Daoy (cell line): ENCODE results near the gene ANO4. TPM values are rescaled to one million over a fixed set of nuclear protein-coding genes. Genes with fewer than 3 reads are reported as not detected.

ENCODE experiments used
- DNase-seq: peaks from one replicate; pipeline ENCODE4 v3.0.0-alpha.2; 2015; ENCODE audit warnings: low read depth
- total RNA-seq: library from RNA; depleted of rRNA; stranded (reverse); fragments of >200 nt; shearing (Covaris generic); gene quantifications from 2 replicates; pipeline ENCODE4 v1.2.3, GENCODE V29; 2014; rRNA removed

Gene ANO4
- total RNA-seq = 3.4 and 5.9 TPM in 2 replicates

DNA sequence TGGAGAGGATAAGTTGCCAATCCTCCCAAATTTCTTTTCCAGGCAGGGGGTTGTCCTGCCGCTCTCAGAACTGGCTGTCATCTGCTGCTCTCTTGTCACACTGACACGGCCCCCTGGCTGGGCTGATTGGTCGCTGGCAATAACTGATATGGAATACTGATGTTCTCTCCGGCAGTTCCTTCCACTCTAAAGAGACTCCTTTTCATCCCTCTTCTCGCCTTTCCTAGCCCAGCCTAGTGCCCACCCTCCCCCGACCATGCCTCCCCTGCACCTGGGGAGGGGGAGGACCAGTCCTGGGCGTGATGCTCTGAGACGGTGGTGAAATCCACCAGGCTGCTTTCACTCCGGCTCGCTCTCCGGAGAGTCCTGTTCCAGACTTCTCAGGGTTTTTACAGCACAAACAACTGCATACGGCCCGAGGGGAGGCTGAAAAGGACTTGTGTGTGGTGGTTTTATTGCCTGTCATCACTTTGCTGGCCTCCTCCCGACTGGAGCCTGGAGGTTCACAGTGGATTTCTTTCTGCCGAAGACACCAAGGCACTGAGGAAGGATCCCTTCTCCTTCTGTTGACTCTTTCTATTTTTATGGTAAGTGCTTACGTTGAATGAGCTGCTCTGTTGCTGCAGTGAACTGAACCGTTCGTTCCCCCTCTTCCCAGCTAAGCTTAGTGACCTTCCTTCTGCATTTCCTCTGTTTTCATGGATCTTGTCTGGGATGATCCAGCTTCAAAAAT is at the start of gene ANO4:
Gene ANO4 (plus strand): TSS at position 336 of the 733 bp plus-strand sequence. CDS start 107,010 bp downstream, outside the sequence.
- peak; percentile 25 for DNase-seq

DNA sequence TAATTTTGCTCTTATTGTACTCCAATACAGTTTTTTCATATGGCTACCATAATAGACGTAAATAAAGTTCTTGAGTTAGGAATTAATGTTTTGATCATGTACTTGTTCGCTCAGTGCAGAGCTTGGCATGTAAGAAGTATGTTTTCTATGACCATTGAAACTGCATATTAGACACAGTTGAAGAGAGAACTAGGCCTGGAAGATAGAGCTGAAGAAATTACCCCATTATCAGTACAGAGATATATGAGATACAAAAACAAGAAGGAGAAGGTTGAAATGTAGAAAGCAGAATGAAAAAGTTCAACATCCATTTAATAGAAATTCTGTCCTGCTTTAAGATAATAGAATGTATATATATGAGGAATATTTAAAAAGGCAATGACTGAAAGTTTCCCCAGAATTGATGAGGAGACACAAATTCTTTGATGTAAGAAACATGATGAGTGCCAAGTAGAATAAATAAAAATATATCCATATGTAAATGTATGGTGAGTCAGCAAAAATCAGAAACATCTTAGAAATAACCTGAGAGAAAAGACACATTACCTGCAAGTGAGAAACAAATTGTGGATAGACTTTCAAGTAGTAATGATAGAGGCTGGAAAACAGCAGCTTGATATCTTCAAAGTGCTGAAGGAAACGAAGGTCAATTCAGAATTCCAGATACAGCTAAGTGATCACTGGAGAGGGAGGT is 49.1 kb upstream of the ANO4 start:
- no peak for DNase-seq

DNA sequence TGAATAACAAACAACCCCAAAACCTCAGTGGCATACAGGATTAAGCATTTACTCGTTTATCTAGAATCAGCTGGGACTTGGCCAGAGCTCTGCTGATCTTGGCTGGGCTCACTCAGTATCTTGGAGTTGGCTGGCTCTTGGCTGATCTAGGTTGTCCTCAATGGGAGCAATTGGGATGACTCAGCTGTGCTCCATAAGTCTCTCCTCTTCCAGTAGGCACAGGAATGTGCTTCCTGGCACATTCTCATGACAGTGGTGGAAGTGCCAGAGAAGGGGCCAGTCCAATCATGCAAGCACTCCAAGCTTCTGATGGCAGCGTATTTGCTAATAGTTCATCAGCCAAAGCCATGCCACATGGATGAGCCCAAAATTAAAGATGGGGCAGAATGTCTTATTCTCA is 41.7 kb upstream of the ANO4 start:
- DNase-seq = peak; percentile 5

DNA sequence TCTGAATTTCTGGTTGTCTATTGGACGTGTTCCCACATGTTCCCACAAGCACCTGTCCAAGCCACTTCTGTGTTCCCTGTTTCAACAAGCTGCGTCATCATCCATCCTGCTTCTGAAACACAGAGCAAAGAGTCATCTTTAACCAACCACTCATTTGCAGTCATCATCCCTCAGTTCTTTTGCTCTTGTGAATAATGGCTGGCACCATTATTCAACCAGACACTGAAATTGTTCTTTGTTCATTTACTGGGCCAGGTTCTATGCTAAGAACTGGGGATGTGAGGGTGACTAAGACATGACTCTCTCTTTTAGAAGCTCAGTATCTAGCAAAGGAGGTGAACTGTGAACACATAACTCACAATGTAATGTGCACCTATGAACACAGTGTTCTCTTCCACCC is 40.7 kb upstream of the ANO4 start:
- no peak for DNase-seq

DNA sequence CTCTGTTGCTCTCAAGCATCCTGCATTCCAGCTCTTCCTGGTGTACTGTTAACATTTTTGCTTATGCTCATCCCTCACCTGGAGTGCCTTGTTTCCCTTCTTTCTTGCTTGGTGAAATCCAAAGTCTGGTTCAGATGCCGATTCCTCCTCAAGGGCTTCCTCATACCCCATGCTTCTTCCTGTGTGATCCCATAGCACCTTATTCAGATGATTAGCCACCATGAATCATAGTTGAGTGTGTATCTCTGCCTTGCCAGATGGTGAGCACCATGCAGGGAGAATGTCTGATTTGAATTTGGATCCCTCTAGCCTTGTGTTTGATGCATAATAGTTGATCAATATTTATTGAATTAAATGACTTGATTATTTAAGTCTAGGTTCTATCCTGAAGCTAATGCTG is 39.4 kb upstream of the ANO4 start:
- DNase-seq = peak; percentile 17

DNA sequence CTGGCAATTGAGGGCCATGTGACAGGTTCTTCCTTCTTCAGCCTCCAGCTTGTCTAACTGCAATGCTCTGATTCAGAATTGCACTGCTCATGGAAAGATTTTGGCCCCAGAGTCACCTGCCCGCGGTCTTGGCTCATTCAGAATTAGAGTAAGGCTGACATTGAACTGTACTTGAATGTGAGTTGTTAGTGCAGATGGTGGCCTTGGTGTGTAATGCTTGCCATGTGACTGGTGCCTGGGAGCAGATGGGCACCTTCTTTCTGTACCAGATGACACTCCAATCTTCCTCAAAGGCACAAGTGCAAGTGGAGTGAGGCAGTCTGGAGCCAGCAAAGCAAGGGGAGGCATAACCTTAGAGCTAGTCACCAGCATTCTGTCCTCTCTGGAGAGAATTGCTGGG is 36.5 kb upstream of the ANO4 start:
- no peak for DNase-seq

DNA sequence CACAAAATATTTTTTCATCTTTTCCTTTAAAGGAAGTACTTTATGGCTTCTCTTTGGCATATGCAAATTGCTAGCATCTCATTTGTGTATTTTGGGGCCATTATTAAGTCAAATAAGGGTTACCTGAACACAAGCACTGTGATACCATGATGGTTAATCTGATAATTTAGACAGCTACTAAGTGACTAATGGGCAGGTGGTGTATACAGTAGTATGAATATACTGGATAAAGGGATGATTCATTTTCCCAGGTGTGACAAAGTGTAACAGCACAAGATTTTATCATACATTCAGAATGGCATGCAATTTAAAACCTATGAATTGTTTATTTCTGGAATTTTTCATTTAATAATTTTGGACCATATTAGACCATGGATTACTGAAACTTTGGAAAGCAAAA is 27.2 kb upstream of the ANO4 start:
- no peak for DNase-seq

DNA sequence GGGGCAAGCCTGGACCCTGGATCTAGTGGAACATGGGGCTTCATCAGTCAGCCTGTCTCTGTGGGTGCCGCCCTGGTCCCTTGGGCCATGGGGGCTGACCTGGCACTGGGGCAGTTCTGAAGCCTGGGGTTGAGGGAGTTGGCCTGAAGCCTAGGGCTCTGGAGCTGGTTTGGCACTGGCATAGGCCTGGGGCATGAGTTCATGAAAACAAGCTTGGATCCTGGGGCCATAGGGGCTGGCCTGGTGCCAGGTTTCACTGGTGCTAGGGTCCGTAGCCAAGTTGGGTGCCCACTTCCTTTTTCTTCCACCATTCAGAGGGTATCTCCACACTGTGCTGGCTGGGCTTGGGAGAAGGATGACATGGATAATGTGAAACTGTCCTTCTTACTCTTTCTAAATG is 26.6 kb upstream of the ANO4 start:
- DNase-seq = no peak

DNA sequence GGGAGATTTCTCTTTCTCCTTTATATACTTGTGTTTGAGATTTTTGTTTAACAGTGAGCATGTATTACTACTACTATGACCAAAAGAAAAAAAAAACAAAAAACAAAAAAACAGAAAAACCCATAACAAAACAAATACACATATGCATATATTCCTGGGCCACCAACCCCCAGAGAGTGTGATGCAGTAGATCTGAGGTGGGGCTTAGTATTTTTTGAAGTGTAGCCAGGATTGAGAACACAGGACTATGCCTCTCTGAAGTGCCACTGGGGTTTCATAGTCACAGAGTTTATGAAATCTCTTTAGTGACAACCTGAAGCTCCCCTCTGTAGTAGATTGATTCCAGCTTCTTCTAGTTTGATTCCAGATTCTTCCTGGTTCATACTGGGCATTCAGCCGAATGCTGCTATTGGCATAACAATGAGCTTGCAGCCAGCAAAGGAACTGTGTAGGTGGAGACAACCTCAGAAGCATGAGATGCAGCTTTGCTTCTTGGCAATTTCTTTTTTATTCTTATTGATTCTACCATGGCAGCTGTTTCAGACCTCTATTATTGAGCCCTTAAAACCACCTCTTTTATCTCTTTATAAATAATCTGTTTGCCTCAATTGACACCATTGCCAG is 15.5 kb upstream of the ANO4 start:
- DNase-seq = no peak

DNA sequence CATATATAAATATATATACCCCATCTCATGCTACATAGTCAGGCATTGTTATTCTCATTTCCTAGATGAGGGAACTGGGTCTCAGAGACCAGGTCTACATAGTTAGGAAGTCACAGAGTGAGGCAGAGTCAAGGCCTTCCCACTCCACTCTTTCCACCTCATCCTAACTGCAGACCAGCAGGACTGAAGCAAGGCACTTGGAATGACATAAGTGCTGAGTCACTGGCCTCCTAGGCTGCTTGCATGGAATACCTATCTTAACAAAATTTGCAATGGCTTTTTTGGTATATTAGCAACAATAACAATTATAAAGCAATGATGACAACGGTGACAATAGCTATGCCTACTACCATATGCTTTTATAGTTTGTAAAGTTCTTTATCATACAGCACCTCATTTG is 5.4 kb upstream of the ANO4 start:
- peak; percentile 61 for DNase-seq

DNA sequence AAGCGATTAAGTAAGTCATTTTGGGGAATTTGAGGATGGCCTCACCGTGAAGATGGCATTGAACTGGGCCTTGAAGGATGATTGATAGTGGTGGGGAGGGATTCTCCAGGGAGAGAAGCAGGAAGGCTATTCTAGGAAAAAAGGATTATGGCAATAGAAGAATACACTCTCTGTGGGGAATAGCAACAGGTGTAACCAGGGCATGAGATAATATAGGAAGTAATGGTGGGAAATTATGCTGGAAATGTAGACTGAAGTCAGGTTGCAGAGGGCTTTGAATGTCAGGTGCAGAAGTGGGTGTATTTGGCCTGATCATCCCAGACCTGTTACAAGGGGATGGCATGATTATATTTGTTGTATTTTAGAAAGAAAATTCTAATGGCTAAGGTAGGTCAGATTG is 4.6 kb upstream of the ANO4 start:
- DNase-seq = no peak

DNA sequence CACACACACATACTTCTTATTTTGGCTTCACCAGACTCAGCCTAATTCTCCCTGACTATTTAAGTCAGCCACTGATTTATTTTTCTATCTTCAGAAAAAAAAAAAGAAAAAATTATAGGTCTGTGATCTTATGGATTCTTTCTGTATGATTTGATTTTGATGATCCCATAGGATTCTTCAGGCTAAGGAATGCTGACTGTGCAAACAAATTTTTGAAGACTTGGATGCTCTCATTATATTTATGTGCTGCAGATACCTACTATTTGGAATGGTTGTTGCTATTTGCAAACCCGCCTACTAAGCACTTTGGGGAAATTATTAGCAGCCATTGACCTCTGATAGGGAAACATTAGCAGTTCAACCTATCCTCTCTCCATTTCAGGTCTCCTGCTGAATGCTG is 4.0 kb upstream of the ANO4 start:
- DNase-seq = no peak

DNA sequence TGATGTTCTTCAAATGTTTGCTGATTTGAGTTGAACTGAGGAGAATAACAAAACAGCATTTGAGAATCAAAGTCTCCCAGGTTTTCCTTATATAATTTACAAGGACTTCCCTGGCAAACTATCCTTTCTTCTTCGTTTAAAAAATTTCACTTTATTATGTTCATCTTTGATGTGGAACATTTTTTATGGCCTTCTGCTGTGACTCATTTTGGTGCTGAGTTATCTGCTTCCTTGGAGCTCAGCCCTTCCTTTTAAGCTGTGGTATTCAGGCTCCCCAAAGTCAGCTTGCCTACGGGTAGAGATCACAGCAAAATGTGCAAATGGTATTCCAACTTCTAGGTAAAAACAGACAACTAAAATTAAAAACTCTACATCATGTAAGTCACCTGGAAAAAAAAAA is 1.4 kb upstream of the ANO4 start:
- DNase-seq = peak; percentile 55

DNA sequence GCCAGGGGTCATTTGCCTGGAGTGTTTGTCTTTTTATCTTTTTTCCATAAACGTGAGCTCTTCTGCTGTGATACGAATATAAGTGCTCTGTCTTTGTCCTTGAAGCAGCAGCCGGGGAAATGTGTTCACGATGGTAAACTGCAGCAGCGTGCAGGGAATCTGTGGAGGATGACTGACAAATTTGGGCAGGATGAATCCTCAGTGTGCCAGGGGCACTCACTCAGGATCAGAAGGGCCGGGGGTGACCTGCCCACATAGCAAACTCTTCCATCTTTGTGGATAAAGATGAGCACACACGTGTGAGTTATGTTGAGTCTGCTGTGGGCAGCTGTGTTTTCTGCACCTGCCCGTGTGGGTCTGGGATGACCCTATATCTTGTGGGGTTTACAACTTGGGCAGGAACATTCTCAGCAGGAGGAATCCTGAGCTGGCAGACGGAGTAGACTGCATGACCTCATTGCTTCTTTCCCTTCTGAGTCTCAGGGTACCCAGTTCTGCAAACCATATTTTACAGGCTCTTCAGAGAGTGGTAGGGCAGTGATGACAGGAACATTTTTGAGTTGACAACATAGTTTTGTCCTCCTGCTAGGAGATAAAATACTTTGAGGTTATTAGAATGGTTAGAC is 711 bp downstream of the ANO4 start:
- DNase-seq = peak; percentile 54

DNA sequence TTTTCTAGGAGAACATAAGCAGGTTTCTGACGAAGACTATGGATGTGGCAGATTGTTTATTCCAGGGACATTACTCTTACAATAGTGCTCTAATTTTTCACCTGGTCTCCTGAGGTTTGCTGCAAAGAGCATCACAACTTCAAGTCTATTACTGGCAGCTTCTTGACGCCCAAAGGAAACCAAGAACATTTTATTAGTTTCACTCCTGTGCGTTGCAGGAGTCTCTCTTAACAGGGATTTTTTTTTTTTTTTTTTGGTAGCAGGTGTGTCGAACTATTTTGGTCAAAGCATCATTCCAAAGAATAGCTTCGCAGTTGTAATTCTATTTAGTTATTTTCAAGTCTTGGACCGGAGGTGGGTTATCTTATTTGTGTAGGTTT is 1.2 kb downstream of the ANO4 start:
- no peak for DNase-seq

DNA sequence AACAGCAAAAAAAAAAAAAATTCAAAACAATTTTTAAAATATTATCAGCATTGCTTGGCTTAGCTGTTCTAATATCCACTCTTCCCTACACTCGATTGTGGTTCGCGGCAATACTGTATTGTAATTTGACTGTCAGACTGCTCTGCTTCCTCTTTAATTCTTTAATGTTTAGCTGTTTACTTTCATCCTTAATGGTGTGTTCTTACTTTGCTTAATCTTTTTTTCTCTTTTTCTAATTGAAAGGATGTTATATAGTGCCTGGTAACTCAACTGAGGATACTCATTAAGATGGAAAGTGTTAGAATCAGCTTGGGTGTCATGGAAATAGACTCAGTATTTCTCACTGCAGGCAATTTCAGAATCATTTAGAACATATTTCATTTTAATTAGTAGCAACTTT is 2.0 kb downstream of the ANO4 start:
- no peak for DNase-seq

DNA sequence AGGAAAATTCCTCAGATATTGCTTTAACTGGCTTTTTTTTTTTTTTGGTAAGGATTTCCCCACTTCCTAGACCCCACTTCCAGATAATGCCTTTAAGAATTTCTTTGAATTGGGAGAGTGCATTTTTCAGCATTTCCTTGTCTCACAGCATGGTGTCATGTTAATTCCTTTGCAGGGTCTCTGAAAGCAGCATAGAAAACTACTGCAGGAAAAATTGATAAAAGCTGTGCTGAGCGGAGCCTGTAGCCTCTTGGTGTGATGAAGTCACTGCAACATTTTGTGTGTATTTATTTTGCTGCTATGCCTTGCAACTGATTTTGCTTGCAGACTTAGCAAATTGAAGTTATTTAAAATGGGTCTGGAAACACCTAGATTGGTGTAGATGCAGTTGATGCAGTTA is 2.7 kb downstream of the ANO4 start:
- no peak for DNase-seq

DNA sequence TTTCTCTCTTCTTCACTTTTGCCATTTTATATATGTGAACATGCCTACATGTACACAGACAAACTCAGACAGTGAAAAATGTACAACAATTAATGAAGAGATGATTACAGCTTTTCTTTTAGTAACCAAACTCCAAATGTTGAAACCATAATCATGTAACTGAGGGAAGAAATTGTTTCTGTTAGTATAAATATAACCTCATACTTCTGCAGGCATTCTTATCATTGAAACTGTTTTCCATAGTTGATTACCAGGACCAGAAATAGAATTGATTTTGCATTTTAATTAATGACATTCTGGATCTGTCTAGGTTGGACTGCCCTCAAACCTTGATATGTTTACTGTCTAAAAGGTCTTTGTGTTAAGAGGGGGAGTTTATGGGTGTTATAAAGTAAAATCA is 3.2 kb downstream of the ANO4 start:
- DNase-seq = no peak

DNA sequence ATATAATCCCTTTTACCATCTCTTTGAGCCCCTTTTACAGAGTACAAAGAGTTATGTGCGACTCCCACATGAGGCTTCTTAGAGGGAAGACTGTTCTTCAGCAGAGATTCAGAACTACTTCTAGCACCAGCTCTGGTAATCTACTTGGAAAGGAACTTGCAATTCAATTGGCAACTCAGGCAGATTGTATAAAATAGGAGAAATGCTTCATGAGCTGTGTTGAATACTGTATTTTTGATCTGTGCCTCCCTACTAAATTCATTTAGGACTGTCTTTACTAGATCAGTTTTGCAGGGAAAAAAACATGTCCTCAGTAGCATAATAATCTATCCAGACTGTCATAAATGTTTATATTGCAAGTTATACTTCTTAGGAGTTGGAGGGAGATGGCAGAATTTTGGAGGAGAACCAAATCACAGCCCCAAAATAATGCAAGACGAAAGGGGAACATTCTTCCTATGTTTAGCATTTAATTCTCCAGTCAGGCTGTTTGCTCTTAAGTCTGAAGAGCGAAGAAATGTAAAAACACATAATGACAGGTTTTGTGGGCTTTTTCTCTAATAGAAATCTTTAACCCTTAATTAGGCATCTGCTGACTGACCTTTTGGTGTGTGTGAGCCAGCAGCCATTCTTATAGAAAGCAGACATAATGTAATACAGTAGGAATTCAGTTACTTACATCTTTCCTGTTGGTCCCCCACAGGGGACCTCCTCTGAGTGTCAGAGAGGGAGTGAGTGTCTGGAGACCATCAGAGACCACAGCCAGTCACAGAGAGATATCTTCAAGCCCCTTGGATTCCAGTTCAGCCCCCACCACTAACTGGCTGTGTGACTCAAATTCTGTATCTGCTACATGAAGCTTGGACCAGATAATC is 3.9 kb downstream of the ANO4 start:
- DNase-seq = peak; percentile 88

DNA sequence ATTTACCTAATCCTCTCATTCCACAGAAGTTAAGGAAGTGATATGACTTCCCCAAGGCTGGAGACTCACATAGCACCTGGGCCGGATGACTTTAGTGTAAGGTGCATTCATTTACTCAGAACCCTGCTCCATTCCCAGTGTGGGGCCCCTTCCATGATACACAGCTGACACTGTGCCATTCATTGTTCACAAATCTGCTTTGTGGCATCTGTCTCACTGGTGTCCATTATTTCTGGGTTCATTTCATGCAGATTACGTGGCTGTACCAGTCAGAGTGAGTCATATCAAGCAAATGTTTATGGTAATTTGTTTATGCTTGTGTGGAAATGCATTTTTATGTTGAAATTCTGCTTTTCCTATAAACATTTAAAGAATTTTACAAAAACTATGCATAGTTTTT is 5.2 kb downstream of the ANO4 start:
- peak; percentile 50 for DNase-seq

DNA sequence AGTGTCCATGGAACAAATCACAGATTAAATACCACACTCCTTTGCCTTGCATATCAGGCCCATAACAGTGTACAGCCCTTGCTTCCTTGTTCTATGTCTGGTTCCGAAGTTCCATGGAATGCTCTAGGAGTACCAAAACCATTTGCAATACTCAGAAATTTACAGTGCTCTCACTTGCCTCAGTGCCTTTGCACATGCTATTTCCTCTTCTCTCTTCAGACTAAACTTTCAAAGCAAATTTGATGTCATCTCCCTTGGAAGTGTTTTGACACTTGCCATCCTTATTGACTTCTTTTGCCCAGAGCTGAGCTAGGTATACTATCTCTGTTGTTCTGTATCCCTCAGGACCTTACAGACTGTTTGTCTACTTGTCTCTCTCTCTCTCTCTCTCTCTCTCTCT is 6.1 kb downstream of the ANO4 start:
- DNase-seq = no peak

DNA sequence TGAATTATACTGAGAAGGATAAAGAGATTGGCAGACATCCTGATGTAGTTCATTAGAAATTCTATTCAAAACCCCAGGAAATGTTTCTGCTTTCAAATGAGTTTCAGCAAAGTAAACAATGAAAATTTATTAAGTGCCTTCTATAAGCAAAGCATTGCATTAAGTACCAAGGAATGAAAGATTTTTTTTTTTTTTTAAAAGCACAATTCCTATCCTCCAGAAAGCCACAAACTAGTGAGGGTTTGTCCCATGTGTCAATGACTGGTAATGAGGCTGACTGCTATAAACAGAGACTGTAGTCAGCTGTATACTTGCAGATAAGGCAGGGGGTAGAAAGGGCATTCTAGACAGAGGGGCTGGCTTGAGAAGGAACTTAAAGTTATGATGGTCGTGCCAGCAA is 6.7 kb downstream of the ANO4 start:
- peak; percentile 12 for DNase-seq
